Epithelial cell of proximal tubule (primary cell): ENCODE results near the gene MRPL28. TPM values are rescaled to one million over a fixed set of nuclear protein-coding genes. Genes with fewer than 3 reads are reported as not detected.

Experiments used
- DNase-seq: peaks from one replicate; pipeline ENCODE4 v3.0.0-alpha.2; 2011; ENCODE audit warnings: low read depth
- H3K4me3 ChIP-seq: 2 replicates; pipeline ENCODE4 v1.5.1; 2011; ENCODE audit warnings: low read depth, mild to moderate bottlenecking, low read length
- total RNA-seq: library from RNA; depleted of rRNA; stranded (reverse); fragments of >200 nt; gene quantifications from 2 replicates; pipeline ENCODE4 v1.2.3, GENCODE V29; 2015
- TF ChIP-seq, protein P1 (sequence below): conservative IDR thresholded peaks from 2 replicates; pipeline ENCODE4 v1.5.1; 2012; ENCODE audit warnings: low read depth, mild to moderate bottlenecking, low read length

Gene MRPL28
- total RNA-seq, 1 donor from 2014 or later, result 188 TPM

DNA sequence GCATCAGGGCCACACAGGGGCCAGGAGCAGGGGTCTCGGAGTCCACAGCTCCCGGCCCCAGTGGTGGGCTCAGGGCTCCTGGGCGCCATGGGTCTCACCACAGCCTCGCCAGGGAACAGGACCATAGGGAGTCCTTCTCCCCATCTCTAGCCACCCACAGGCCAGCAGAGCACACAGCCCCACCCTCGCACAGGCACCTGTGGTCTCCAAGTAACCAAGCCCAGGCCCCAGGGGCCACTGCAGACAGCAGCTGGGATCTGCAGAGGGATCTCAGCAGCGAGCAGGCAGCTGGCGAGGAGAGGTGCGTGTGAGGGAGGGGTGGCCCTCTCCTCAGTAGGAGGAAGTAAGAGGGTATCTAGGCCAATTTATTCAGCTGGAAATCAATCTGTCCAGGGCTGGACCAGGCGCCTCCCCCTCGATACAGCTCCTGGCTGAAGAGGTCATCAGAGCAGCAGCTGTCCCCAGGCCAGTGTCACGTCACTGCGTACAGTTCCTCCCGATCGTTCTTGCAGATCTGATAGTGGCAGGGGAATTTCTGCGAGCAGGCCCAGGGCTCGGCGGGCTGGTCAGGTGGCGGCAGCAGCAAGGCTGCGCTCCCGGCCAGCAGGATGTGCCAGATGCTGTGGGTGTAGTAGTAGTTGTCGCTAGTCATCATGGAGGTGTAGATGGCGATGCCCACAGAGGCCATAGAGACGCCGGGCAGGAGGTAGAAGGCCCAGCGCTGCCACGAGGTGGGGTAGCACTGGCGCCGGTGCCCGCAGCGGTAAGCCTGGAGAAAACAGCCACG, 1.4 kb upstream of the MRPL28 start:
- no peak overlapping the region for H3K4me3 ChIP-seq

DNA sequence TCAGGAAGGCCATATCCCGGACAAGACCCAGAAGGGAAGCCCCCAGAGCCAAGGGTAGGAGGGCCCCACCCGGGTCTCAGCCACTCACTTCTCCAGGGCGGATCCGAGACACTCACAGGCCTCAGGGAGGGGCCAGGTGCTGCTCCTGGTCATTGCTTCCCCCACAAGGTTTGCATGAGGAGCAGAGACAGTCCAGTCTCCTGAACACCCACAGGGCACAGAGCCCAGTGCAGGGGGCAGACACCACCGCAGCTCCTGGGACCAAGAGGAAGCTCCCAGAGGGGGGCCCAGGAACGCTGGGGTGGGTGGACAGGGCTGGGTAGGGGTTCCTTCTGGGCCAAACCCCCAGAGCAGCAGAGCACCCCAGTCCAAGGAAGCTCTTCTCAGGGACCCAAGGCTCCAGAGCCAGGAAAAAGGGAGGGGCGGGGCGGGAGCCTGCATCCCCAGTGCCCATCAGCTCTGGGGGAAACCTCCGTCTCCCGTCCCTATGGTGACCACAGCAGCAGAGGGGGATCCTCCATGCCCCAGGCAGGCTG, 709 bp upstream of the MRPL28 start:
- TF ChIP-seq, protein P1, sequence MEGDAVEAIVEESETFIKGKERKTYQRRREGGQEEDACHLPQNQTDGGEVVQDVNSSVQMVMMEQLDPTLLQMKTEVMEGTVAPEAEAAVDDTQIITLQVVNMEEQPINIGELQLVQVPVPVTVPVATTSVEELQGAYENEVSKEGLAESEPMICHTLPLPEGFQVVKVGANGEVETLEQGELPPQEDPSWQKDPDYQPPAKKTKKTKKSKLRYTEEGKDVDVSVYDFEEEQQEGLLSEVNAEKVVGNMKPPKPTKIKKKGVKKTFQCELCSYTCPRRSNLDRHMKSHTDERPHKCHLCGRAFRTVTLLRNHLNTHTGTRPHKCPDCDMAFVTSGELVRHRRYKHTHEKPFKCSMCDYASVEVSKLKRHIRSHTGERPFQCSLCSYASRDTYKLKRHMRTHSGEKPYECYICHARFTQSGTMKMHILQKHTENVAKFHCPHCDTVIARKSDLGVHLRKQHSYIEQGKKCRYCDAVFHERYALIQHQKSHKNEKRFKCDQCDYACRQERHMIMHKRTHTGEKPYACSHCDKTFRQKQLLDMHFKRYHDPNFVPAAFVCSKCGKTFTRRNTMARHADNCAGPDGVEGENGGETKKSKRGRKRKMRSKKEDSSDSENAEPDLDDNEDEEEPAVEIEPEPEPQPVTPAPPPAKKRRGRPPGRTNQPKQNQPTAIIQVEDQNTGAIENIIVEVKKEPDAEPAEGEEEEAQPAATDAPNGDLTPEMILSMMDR, result no peak
- H3K4me3 ChIP-seq, result no peak overlapping the region
- DNase-seq, result no peak

More for the DNA sequence above, 1.4 kb upstream of the MRPL28 start:
- TF ChIP-seq, protein P1, result no peak
- no peak for DNase-seq

DNA sequence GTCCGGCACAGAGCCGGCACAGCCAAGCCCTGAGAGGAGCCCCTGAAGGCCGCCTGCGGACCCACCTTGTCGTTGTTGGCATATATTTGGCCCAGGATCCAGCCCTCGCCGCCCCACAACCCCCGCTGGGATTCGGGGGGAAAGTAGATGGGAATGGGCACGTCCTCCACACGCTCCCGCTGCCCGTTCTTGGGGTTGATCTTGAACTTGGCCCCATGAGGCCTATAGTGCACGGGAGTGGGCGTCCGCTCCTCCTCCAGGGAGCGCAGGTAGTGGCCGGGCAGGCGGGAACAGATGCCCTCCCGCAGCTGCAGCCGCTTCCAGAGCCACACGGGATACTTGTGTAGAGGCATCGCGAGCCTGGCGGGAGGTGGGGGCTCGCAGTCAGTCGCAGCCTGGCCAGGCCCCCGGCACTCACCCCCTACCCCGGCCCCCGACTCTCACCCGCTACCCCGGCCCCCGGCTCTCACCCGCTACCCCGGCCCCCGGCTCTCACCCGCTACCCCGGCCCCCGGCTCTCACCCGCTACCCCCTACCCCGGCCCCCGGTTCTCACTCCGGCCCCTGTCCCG, 387 bp downstream of the MRPL28 start:
- TF ChIP-seq, protein P1, result no peak
- peak overlapping the region; percentile 40 for H3K4me3 ChIP-seq
- no peak for DNase-seq

DNA sequence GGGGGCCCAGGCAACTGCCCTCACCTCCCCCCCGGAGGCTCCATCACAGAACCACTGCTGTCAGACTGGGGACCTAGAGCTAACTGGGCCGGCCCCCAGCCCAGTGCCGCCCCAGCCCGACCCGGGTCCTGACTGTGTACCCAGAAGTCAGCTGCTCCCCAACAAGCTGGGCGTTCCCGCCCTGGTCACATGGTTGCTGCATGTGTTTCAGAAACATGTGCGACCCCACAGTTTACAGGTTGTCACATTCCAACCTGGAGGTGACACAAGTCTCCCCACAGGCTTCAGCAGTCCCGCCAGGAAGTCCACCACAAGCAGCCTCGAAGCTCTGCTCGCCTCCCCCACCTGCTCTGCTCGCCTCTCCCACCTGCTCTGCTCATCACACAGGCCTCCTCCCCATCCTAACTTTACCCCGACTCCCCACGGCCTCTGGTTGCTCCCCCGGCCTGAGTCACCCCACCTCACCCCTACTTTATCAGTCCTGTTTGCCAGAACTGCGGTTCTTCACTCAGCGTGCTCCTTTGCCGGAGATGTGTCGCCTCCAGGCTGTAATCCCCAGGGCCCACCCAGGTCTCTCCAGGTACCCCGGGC, 968 bp downstream of the MRPL28 start:
- DNase-seq, result no peak

DNA sequence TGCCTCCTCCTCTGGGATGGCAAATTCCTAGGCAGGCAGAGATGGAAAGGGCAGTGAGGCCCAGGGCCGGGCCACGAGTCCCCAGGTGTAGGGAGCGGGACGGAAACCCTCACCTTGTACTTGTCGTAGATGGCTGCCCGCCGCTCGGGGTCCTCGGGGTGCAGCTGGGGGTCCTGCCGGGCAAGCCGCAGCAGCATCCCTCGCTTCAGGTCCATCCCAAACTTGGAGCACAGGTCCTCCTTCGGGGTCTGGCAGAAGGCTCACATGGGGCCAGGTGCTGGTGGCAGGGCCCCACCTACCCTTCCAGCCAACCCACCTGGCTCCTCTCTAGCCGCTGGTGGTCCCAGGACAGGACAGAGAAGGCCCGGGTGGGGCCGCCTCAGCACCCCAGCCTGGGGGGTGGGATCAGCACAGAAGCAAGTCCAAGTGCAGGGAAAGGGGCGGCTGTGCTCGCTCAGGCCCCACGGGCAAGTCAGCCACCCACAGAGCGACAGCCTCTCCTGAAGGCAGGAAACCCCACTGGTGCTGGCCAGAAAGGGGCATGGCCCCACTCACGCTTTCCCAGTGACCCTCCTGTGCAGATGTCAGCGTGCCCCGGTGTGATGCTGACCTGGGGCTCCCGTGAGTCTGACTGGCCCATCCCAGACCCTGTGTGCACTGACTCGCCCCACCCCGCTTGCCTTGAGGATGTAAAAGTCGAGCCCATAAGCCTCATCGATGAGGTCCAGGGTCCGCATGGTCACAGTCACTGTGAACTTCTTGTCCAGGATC, 1.8 kb downstream of the MRPL28 start:
- TF ChIP-seq, protein P1, result no peak
- DNase-seq, result no peak
- H3K4me3 ChIP-seq, result no peak overlapping the region

More for the DNA sequence above, 968 bp downstream of the MRPL28 start:
- TF ChIP-seq, protein P1, result no peak
- peak overlapping the region; percentile 40 for H3K4me3 ChIP-seq

DNA sequence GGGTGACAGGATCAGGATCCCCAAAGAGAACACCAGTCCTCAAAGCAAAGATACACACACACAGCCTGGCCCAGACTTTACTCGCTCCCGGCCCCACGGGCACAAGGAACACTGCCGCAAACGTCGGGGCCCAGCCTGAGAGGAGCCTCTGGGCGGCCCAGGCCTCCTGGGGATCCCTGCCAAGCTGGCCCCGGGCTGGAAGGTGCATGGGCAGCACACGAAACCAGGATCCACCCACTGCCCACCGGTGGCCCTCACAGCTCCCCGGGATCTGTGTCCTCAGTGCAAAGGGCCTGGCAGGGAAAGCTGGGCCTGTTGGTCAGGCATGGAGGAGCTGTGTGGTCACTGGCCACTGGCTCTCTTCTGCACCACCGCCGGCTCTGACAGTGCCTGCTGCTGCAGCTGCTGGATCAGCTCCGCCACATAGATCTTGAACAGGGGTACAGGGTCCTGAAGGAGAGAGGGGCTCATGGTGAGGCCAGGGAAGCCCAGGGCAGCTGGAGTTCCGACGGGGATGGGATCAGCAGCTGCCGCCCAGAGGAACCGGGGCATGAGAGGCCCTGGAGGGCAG, 2.9 kb downstream of the MRPL28 start:
- DNase-seq, result no peak
- TF ChIP-seq, protein P1, result no peak
- H3K4me3 ChIP-seq, result no peak overlapping the region
